A549 treated with CORT108297 at 1 μM for 4 hours (cell line): ENCODE data around the gene FAM83C. TPM values are rescaled to one million over a fixed set of nuclear protein-coding genes. Genes with fewer than 3 reads are reported as not detected.

ENCODE experiments used
- total RNA-seq: library from RNA; stranded (reverse); fragments of 200-300 nt; extraction: Qiagen RNA extraction; gene quantifications from 5 replicates; pipeline ENCODE4 v1.2.3, GENCODE V29; 2022

The FAM83C gene
- total RNA-seq: 0.04 to 0.10 TPM (median 0.06 TPM) in 4 of 5 replicates, not detected in the other

DNA sequence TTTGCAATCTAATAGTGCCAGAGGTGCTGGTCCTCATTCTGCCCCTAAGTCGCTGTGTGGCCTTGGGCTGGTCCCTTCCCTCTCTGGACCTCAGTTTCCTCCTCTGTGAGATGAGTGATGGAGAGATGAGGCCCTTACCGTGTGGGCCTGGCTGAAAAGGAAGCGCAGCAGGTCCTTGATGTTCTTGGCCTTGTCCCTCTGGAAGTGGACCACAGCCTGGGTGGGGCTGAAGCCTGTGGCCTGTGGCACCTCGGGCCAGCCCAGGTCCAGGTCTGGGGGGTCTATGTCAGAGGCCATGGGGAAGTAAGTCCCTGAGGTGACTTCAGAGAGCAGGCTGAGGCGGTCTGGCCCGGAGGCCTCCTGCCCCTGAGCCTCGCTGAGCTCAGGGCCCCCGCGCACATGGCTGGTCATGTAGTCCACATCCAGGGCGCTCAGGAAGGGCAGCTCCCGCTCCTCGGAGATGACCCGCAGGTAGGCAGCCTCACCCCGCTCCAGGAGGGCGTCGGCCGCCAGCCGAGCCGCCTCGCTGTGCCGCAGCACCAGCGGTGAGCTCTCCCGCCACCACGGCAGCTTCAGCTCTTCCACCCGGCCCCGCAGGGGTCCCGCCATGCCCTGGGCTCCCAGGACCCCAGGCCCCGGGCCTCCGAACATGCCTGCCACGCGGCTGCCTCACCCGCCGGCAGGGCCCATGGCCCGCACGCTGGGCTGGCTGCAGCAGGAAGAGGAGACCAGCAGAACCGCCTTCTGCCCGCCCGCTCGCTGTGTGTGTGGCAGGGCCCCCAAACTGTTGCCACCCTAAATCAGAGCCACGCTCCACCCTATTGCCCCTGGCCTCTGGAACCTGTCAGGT, at the start of gene FAM83C:
Gene FAM83C (minus strand): TSS at position 772 of the 850 bp plus-strand sequence. CDS start 121 bp downstream, at position 651.

DNA sequence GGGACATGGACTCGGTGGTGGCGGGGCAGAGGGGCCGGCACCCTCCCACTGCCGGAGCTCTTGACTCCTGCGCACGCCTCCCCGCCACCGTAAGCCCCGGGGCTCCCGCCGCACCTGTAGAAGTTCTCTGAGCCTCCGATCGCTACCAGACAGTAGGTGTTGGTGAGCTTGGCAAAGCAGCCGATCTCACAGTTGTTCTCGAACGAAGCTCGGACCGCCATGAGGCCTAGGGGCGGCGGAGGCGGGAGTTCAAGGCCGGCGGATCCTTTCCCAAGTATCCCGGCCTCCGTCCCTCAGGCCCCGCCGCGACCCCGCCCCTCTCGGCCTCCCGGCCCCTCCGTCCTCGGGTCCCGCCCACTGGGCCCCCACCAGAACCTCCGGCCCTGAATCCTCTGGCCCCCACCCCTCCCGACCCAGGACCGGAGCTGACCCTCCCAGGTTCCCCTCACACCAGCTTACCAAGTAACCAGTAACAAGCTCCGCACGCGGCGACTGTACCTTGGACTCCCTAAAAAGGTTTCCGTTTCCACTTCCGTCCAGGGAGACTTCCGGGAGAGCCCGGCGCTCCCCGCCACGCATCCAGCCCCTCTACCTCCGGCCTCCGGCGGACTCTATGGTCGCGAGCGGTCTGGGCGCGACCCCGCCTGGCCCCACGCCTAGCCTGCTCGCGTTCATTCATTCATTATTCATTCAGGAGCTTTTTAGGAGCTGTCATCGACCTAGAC, 7.8 kb downstream of the FAM83C start, which contains the start of gene EIF6:
Gene EIF6 (minus strand): TSS at position 506 of the 725 bp plus-strand sequence. CDS start 285 bp downstream, at position 221.

DNA sequence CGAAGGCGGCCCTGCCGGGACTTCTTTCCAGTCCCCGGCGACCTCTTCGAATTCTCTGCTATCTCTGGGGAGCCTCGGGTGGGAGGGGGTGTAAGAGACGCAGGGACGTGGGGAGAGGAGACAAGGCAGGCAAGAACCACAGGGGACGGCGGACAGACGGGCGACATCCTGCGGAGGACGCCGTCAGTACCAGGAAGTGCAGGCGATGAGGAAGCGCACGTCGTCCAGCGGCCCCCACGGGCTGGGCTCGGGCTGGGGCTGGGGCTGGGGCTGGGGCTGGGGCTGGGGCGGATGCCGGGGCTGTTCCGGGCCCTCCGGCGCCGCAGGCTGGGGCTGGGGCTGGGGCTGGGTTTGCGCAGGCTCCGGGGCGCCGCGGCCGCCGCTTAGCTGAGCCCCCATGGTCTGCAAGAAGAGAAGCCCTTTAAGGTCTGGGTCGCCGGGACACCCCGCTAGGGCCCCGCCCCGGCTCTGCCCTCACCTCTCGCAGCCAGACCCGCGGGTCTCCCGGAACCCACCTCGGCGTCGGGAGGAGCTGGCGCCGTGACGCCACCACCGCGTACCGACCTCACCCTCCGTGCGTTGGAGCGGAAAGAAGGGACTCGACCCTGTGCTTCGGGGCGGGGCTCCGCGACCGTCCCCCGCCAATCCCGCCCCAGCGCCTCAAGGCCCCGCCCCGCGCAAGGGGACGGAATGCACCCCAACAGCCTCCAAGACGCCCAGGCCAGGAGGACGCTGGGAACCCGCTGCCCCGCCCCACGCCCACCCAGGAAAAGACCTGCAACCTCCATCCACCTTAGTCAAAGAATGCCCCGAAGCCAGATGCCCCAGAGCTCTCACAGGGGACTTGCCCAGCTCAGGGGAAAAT, 14.5 kb downstream of the FAM83C start, which contains the start of gene MMP24OS:
Gene MMP24OS (minus strand): TSS at position 592 of the 865 bp plus-strand sequence. CDS start 193 bp downstream, at position 399.

Other genes with a start within 250 kb of the FAM83C start
- 53.6 to 61.9 TPM (median 58.9 TPM) in 5 replicates for gene TRPC4AP, start 199.6 kb downstream of the FAM83C start, total RNA-seq
- gene EDEM2, start 145.1 kb downstream of the FAM83C start, total RNA-seq: 46.9 to 50.2 TPM (median 48.8 TPM) in 5 replicates
- 91.7 to 135 TPM (median 131 TPM) in 5 replicates for gene PROCR, start 120.4 kb downstream of the FAM83C start, total RNA-seq
- gene MMP24, start 65.7 kb downstream of the FAM83C start, total RNA-seq: 16.9 to 23.3 TPM (median 20.2 TPM) in 5 replicates
- gene MMP24OS, start 14.3 kb downstream of the FAM83C start, total RNA-seq: 50.9 to 90.1 TPM (median 79.7 TPM) in 5 replicates
- 365 to 422 TPM (median 402 TPM) in 5 replicates for gene EIF6, start 7.7 kb downstream of the FAM83C start, total RNA-seq
- gene UQCC1, start 119.5 kb upstream of the FAM83C start, total RNA-seq: 29.7 to 36.1 TPM (median 31.2 TPM) in 5 replicates
- 0.02 to 0.06 TPM (median 0.04 TPM) in 3 of 5 replicates, not detected in the others for gene GDF5, start 145.8 kb upstream of the FAM83C start, total RNA-seq
- 23.1 to 30.2 TPM (median 26.4 TPM) in 5 replicates for gene CEP250, start 163.2 kb upstream of the FAM83C start, total RNA-seq
- not detected in 5 replicates for gene C20orf173, start 237.2 kb upstream of the FAM83C start, total RNA-seq
- gene ERGIC3, start 249.7 kb upstream of the FAM83C start, total RNA-seq: 213 to 250 TPM (median 243 TPM) in 5 replicates